Mucosa of descending colon (tissue), 3 donors: ENCODE data around the gene THSD7B. TPM values are rescaled to one million over a fixed set of nuclear protein-coding genes. Genes with fewer than 3 reads are reported as not detected.

Experiments used
- ATAC-seq: fragments of 200-7000 bp; cut with Tn5 transposase; one replicate; pipeline ENCODE4 v1.9.1; 2020; ENCODE audit warnings: mild to moderate bottlenecking, moderate library complexity
- DNase-seq, 3 donors: peaks; one replicate each; pipeline ENCODE4 v3.0.0-alpha.2; 2020
- H3K36me3 ChIP-seq: fragments of 200-600 bp; one replicate; pipeline ENCODE4 v1.8.0; 2021; ENCODE audit warnings: low read depth, mild to moderate bottlenecking
- H3K4me1 ChIP-seq: fragments of 200-600 bp; one replicate; pipeline ENCODE4 v1.8.0; 2021; ENCODE audit warnings: low read depth, mild to moderate bottlenecking
- H3K4me3 ChIP-seq: fragments of 200-600 bp; one replicate; pipeline ENCODE4 v1.8.0; 2021; ENCODE audit warnings: mild to moderate bottlenecking
- H3K9me3 ChIP-seq: fragments of 200-600 bp; one replicate; pipeline ENCODE4 v1.8.0; 2021; ENCODE audit warnings: mild to moderate bottlenecking
- intact Hi-C, 2 donors: fragments of 100-400 bp; cut with DNase I in 1 of 2; cut with micrococcal nuclease in 1 of 2; formaldehyde crosslinking; loops; one replicate each; pipeline versions ENCODE4 v1.11.0 to v1.11.1; 2022; cut with DNase I, micrococcal nuclease
- total RNA-seq, 3 donors: library from RNA; stranded (reverse); fragmentation: NEBNext Ultra II Directional in 2 of 3; extraction: Animal tissue kit (Norgen Biotek cat#: 25700) in 2 of 3; gene quantifications; one replicate each; pipeline versions ENCODE4 v1.2.1 to v1.2.4, GENCODE V29; 2021 to 2023
- TF ChIP-seq, protein P1 (sequence below): fragments of 200-600 bp; IDR thresholded peaks from one replicate; pipeline ENCODE4 v1.8.0; 2022; ENCODE audit warnings: antibody characterized with exemption, mild to moderate bottlenecking
- donor health status: DM: no; HTN: no; CAD: no; lungs with moderate emphysema.
- donor health status: DM: no; HTN: no; CAD: no.
- donor health status: DM: no; HTN: yes; CAD: no.

Gene THSD7B
- total RNA-seq, 3 donors from 2014 or later: 0.85 TPM; not detected in 2

DNA sequence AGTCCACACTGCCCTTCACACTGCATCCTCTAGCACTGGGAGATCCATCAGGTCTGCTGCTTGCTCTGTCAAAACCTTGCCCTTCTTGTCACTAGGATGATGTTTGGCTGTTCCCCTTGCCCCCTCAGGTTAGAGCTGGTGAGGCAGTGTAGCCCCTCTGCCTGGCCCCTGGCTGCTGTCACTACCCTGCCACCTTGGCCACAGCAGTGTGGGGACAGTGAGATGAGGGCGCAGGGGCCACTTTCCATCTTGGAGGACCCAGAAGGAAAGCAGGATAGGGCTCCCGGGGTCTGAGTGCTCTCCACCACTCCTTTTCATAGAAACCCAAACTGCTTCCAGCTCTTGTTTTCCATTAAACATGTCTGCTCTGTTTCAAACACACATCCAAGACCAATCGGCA is 19.9 kb downstream of the THSD7B start:
- H3K4me1 ChIP-seq: no peaks in the 10 kb centered on the region
- H3K9me3 ChIP-seq: no peaks in the 10 kb centered on the region
- ATAC-seq (no peak), DNase-seq (no peak)
- no peaks in the 10 kb centered on the region for H3K36me3 ChIP-seq
- TF ChIP-seq, protein P1, sequence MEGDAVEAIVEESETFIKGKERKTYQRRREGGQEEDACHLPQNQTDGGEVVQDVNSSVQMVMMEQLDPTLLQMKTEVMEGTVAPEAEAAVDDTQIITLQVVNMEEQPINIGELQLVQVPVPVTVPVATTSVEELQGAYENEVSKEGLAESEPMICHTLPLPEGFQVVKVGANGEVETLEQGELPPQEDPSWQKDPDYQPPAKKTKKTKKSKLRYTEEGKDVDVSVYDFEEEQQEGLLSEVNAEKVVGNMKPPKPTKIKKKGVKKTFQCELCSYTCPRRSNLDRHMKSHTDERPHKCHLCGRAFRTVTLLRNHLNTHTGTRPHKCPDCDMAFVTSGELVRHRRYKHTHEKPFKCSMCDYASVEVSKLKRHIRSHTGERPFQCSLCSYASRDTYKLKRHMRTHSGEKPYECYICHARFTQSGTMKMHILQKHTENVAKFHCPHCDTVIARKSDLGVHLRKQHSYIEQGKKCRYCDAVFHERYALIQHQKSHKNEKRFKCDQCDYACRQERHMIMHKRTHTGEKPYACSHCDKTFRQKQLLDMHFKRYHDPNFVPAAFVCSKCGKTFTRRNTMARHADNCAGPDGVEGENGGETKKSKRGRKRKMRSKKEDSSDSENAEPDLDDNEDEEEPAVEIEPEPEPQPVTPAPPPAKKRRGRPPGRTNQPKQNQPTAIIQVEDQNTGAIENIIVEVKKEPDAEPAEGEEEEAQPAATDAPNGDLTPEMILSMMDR: no peak
- no peak overlapping the region for H3K4me3 ChIP-seq
- intact Hi-C loops: no loop called here

DNA sequence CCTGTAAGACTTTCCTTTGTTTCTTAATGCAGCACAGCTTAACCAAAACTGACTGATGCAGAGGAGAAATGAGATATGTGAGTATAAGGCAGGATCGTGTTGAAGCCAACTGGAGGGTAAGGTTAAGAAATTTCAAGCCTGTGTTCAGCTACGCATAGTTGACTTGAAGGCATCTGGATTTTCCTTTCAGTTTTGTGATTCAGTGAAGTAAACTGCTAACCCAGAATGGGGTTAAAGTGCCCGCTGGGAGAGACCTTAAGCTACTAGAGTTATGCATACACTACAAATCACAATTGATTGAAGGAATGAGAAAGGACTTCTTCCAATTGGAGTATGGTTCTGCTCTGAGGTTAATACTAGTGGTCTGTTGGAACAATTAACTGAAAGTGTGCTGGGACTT is 22.6 kb downstream of the THSD7B start:
- ATAC-seq: no peak
- H3K36me3 ChIP-seq: no peaks in the 10 kb centered on the region
- H3K9me3 ChIP-seq: no peaks in the 10 kb centered on the region
- DNase-seq: no peak
- H3K4me3 ChIP-seq: no peak overlapping the region
- TF ChIP-seq, protein P1: no peak
- intact Hi-C loops: no loop called here
- no peaks in the 10 kb centered on the region for H3K4me1 ChIP-seq

DNA sequence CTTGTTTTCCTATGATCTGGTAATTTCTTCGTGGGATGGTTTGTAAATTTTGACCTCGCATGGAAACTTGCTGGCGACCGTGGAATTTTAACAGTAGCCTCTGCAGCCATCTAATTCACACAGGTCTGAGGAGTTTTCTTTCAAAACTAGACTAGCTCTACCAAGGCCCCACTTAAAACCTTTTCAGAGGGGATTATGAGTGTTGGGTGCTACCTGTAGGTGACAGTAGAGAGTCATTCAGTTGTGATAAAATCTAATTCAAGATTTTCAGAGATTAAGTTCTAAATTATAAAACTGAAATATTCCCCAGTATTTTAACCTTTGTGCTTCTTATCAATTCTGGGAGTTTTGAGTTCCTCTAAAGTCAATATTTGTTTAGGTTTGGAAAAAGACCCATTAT is 31.0 kb downstream of the THSD7B start:
- TF ChIP-seq, protein P1: no peak
- DNase-seq (no peak), ATAC-seq (no peak)
- intact Hi-C loops: no loop called here
- Histone ChIP-seq H3K4me1 (no peaks in the 10 kb centered on the region), H3K4me3 (no peak overlapping the region), H3K9me3 (no peaks in the 10 kb centered on the region), H3K36me3 (no peaks in the 10 kb centered on the region)

DNA sequence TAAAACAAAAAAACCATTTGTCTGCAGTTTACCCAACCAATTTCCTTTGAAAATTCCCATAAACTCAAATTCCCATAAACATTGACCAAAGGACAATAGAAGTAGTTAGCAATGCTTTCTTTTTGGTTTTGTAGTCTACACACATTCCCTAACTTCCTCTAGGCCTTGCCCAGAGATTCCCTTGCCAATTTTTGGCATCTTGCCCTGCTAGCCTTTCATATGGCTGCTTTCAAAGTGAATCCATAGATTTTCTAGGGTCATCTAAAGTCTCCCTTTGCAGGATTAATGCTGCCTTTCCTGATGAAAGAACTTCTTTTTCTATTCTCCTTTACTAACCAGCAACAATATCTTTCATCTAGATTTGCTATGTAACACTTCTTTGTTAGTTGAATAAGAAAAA is 33.4 kb downstream of the THSD7B start:
- ATAC-seq (no peak), DNase-seq (no peak)
- TF ChIP-seq, protein P1: no peak
- Histone ChIP-seq H3K4me3 (no peak overlapping the region), H3K4me1 (no peaks in the 10 kb centered on the region), H3K9me3 (no peaks in the 10 kb centered on the region), H3K36me3 (no peaks in the 10 kb centered on the region)
- intact Hi-C loops: no loop called here

DNA sequence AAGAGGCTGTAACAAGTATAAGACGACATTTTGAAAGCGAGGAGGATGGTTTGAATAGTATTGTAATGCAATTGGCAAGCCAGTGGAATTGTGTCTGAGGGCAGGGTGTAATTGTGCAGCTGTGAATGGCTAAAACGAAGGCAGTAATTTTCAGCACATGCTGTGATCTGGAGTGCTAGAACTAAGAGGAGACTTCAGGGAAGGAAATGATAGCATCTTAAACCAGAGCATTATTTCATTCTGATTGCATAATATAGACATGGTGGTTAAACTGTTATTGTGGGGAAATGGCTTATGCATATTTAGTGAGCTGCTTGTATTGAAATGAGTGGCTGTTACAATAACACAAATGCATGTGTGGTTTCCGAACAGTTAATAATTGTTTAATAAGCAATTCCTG is 36.3 kb downstream of the THSD7B start:
- TF ChIP-seq, protein P1: no peak
- ATAC-seq (no peak), DNase-seq (no peak)

DNA sequence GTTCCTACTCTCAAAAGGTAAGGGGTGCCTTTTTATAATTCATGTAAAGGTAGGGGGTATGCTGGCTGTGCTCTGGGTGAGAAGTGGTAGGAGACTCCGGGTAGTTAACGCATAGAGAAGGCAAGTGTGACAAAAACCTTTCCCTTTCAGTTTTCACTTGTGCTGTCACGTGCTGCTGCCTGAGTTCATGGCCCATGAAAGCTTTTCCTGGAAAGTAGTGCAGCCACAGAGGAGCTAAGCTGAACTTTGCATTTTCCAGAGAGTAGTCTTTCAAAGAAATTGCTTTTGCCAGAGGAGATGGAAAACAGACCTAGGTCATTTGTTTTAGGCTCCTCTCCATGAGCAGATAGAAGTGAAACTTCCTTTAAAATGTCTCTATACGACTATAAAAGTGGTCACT is 44.7 kb downstream of the THSD7B start:
- TF ChIP-seq, protein P1: no peak
- intact Hi-C loops: no loop called here
- Histone ChIP-seq H3K9me3 (no peaks in the 10 kb centered on the region), H3K4me3 (no peak overlapping the region), H3K4me1 (no peaks in the 10 kb centered on the region), H3K36me3 (no peaks in the 10 kb centered on the region)
- DNase-seq (no peak), ATAC-seq (no peak)

More for the DNA sequence above, 36.3 kb downstream of the THSD7B start:
- H3K4me3 ChIP-seq: no peak overlapping the region
- no peaks in the 10 kb centered on the region for H3K4me1 ChIP-seq
- no peaks in the 10 kb centered on the region for H3K9me3 ChIP-seq
- intact Hi-C loops: no loop called here
- H3K36me3 ChIP-seq: no peaks in the 10 kb centered on the region
